T-cell (primary cell): ENCODE results near the gene SLC4A11. TPM values are rescaled to one million over a fixed set of nuclear protein-coding genes. Genes with fewer than 3 reads are reported as not detected.

Experiments
- ATAC-seq, 4 experiments: fragments of 200-7000 bp in 3 of 4; fragments of 150-1000 bp in 1 of 4; cut with Tn5 transposase; replicated peaks in 1 of 4; 1 replicate in 3 of 4; 2 replicates in 1 of 4; pipeline ENCODE4 v1.10.0; 2021; ENCODE audit warnings: moderate library complexity in 3 of 4, mild to moderate bottlenecking in 2 of 4, moderate number of reproducible peaks in 1 of 4
- CTCF ChIA-PET, 2 donors: fragments of 300-600 bp; sonication (Branson Sonifier 250); formaldehyde crosslinking; loops; one replicate each; lab custom pipeline; 2022; ENCODE audit warnings: antibody characterized with exemption in 2 of 2; lab: Charles Lee
- POLR2A ChIA-PET, 2 donors: fragments of 300-600 bp; sonication (Branson Sonifier 250); formaldehyde crosslinking; loops; one replicate each; lab custom pipeline; 2022; ENCODE audit warnings: antibody characterized with exemption in 2 of 2; lab: Charles Lee
- DNase-seq, 35 experiments: peaks; one replicate each; pipeline versions ENCODE4 v3.0.0 to v3.0.0-alpha.2; 2013 to 2023
- H3K27ac ChIP-seq: one replicate; pipeline ENCODE4 v1.5.1; 2013; ENCODE audit warnings: low read length
- H3K27me3 ChIP-seq, 2 experiments: replicated peaks in 1 of 2; 1 replicate in 1 of 2; 2 replicates in 1 of 2; pipeline versions ENCODE4 v1.6.1 to v1.7.0; 2013; ENCODE audit warnings: low read length in 1 of 2, mixed read lengths in 1 of 2; ENCODE audit not compliant: control insufficient read depth in 2 of 2, insufficient read depth in 2 of 2; ENCODE audit errors: extremely low read depth in 1 of 2
- H3K36me3 ChIP-seq, 2 donors: 1 replicate in 1 of 2; 2 replicates in 1 of 2; pipeline versions ENCODE4 v1.6.1 to v1.7.0; 2013; ENCODE audit warnings: low read length in 1 of 2; ENCODE audit not compliant: control insufficient read depth in 2 of 2, insufficient read depth in 1 of 2; ENCODE audit errors: extremely low read depth in 1 of 2
- H3K4me1 ChIP-seq, 2 experiments: 1 replicate in 1 of 2; 2 replicates in 1 of 2; pipeline versions ENCODE4 v1.6.1 to v1.7.0; 2013; ENCODE audit warnings: low read length in 2 of 2, mixed read lengths in 1 of 2; ENCODE audit not compliant: insufficient read depth in 2 of 2, control insufficient read depth in 1 of 2; ENCODE audit errors: extremely low read depth in 1 of 2
- H3K4me3 ChIP-seq, 2 donors: 1 replicate in 1 of 2; 2 replicates in 1 of 2; pipeline versions ENCODE4 v1.5.1 to v1.7.0; 2013; ENCODE audit warnings: mild to moderate bottlenecking in 2 of 2, low read length in 1 of 2, moderate library complexity in 1 of 2; ENCODE audit not compliant: control insufficient read depth in 1 of 2; ENCODE audit errors: extremely low read depth in 1 of 2
- H3K9me3 ChIP-seq: 2 replicates; pipeline ENCODE4 v1.7.0; 2013
- H3K27ac Mint-ChIP-seq, 2 donors: one replicate each; pipeline ENCODE4 v1.8.0; 2020 to 2021; ENCODE audit warnings: mild to moderate bottlenecking in 2 of 2, mixed read lengths in 2 of 2
- H3K27me3 Mint-ChIP-seq, 2 donors: one replicate each; pipeline ENCODE4 v1.8.0; 2021 to 2022; ENCODE audit warnings: mixed read lengths in 2 of 2
- H3K36me3 Mint-ChIP-seq: one replicate; pipeline ENCODE4 v1.8.0; 2021; ENCODE audit warnings: mixed read lengths
- H3K4me1 Mint-ChIP-seq, 3 donors: one replicate each; pipeline ENCODE4 v1.8.0; 2020 to 2022; ENCODE audit warnings: mixed read lengths in 3 of 3, mild to moderate bottlenecking in 1 of 3
- H3K4me3 Mint-ChIP-seq, 3 donors: one replicate each; pipeline ENCODE4 v1.8.0; 2020 to 2022; ENCODE audit warnings: mild to moderate bottlenecking in 3 of 3, mixed read lengths in 3 of 3, moderate library complexity in 3 of 3
- H3K9me3 Mint-ChIP-seq, 3 donors: one replicate each; pipeline ENCODE4 v1.8.0; 2020 to 2022; ENCODE audit warnings: mixed read lengths in 3 of 3
- WGBS: methylation state at CpG from one replicate; pipeline ENCODE4 v1.1.5; 2013; ENCODE audit warnings: missing lambda C conversion rate; ENCODE audit not compliant: insufficient coverage; 5-methylcytosine and 5-hydroxymethylcytosine counted together
- total RNA-seq, 35 experiments: library from RNA in 6 of 35; stranded (reverse) in 6 of 35; fragments of 120-200 nt in 1 of 35; gene quantifications; one replicate each; pipeline versions ENCODE4 v1.2.1 to v1.2.4 and lab custom pipeline; 2013 to 2026

Gene SLC4A11
- total RNA-seq, 5 donors from 2014 or later (not counting 1 experiment from before 2014, with no cell fraction given), result 0.43 to 3.9 (median 1.4) TPM

DNA sequence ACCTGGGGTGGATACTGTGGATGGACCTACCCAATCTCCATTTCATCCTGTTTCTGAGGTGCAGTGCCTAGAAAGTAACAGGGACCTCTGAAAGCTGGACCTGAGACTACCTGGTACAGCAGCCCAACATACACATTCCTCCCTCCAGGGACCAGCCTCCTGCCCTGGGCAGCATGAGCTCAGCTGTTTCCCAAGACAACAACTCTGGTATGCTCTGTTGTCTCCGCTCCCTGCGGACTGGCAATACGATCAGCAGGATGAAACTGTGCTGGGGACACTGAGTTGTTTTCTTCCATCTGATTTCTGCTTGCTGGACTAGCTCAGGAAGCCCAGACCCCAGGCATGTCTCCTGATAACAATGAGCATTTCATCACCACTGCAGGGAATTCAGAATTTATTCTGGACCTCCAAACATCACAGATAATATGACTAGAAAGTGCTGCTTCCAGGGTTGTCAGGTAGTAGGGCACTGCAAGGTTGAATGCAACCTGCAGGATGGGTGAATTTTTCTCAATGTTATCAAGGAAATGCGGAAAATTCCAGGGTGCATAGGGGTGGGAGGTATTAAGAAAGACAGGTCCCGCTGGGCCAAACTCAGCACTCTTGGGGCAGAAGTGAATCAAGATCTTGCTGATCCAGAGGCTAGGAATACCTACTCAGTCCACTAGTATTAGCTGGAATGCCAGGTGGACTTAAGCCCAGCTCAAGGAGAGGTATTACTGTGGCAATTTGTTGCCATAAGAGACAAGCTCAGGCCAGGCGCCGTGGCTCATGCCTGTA lies 38.9 kb upstream of the SLC4A11 start:
- H3K4me1 Mint-ChIP-seq, result no peaks in the 10 kb centered on the region
- H3K9me3 Mint-ChIP-seq, result no peaks in the 10 kb centered on the region
- ChIA-PET CTCF (no interaction called here), POLR2A (no interaction called here)
- no peak overlapping the region for H3K4me3 ChIP-seq
- ATAC-seq (no peak), DNase-seq (no peak)
- no peak overlapping the region for H3K27ac Mint-ChIP-seq
- peaks cover 49% of the 10 kb centered on the region for H3K36me3 Mint-ChIP-seq
- 100% methylated on average over 5 of the region's 7 CpGs for WGBS
- H3K27me3 ChIP-seq, result no peaks in the 10 kb centered on the region
- H3K4me3 Mint-ChIP-seq, result no peak overlapping the region
- H3K27ac ChIP-seq, result no peak overlapping the region
- no peaks in the 10 kb centered on the region for H3K9me3 ChIP-seq
- H3K27me3 Mint-ChIP-seq, result no peaks in the 10 kb centered on the region
- peaks cover 2 to 19% of the 10 kb centered on the region in 2 donors for H3K36me3 ChIP-seq
- no peaks in the 10 kb centered on the region for H3K4me1 ChIP-seq

- no peak for DNase-seq
- ATAC-seq, result no peak
- POLR2A ChIA-PET, result no interaction called here
Measured at GRCh38 chr20:3276680-3277015, 37.7 kb upstream of the SLC4A11 start.

GRCh38 chr20:3275966-3276679 lies 37.1 kb upstream of the SLC4A11 start:
- Mint-ChIP-seq H3K27ac (no peak overlapping the region), H3K27me3 (no peaks in the 10 kb centered on the region), H3K9me3 (no peaks in the 10 kb centered on the region), H3K4me3 (no peak overlapping the region), H3K4me1 (no peaks in the 10 kb centered on the region), H3K36me3 (peaks cover 41% of the 10 kb centered on the region)
- DNase-seq (no peak), ATAC-seq (no peak)
- WGBS, result no CpG with 5 or more reads among the region's 2 CpGs
- H3K4me3 ChIP-seq, result no peak overlapping the region
- peaks cover 2 to 10% of the 10 kb centered on the region in 2 donors for H3K36me3 ChIP-seq
- no peaks in the 10 kb centered on the region for H3K27me3 ChIP-seq
- no peaks in the 10 kb centered on the region for H3K4me1 ChIP-seq
- ChIA-PET CTCF (no interaction called here), POLR2A (no interaction called here)
- no peaks in the 10 kb centered on the region for H3K9me3 ChIP-seq
- no peak overlapping the region for H3K27ac ChIP-seq

More at GRCh38 chr20:3276680-3277015, 37.7 kb upstream of the SLC4A11 start:
- peaks cover 2 to 15% of the 10 kb centered on the region in 2 donors for H3K36me3 ChIP-seq
- peaks cover 45% of the 10 kb centered on the region for H3K36me3 Mint-ChIP-seq
- H3K4me3 ChIP-seq, result no peak overlapping the region
- H3K27ac ChIP-seq, result no peak overlapping the region
- CTCF ChIA-PET, result no interaction called here
- WGBS, result no CpG with 5 or more reads among the region's 1 CpG
- H3K27ac Mint-ChIP-seq, result no peak overlapping the region
- H3K9me3 ChIP-seq, result no peaks in the 10 kb centered on the region
- H3K4me1 ChIP-seq, result no peaks in the 10 kb centered on the region
- no peaks in the 10 kb centered on the region for H3K4me1 Mint-ChIP-seq
- no peak overlapping the region for H3K4me3 Mint-ChIP-seq
- no peaks in the 10 kb centered on the region for H3K9me3 Mint-ChIP-seq
- no peaks in the 10 kb centered on the region for H3K27me3 Mint-ChIP-seq
- no peaks in the 10 kb centered on the region for H3K27me3 ChIP-seq

DNA sequence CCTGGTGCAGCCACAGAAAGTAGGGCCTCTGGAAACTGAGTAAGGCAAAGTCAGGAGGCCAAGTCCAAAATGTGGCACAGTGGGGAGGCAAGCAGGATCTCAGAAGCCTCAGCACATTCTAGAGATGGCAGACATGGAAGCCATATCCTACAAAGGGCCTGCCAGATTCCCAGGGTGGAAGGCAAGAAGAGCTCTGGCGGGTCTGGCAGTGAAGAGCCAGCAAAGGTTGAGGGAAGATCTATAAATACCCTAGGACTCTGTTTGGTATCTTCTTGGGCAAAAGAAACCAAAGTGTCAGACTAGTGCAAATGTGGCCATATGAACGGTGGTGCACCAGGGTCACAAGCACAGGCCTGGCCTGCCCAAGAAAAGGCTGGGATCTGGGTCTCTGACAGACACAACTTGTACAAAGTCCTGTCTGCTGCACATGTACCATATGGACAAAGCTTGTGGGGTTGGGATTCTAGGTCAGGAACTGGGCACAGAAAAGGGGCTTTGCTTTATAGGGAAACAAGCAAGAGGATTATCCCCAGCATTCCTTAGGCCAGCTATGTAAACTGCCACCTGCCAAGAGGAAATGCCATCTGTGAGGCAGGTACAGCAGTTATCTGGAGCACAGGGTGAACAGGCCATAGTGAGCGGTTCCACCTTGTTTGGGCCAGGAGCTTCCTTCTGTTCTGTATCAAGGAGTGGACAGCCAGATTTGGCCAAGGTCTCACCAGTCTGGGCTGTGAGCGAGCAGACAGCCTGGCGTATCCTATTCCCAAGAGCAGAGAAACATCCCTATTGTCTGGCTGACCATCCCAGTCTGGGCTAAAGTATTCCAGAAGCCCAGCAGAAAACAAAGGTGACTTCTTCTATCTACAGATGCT lies 36.3 kb upstream of the SLC4A11 start:
- 100% methylated on average over 4 of the region's 5 CpGs for WGBS
- H3K9me3 ChIP-seq, result no peaks in the 10 kb centered on the region
- Mint-ChIP-seq H3K9me3 (no peaks in the 10 kb centered on the region), H3K27ac (no peak overlapping the region), H3K4me1 (no peaks in the 10 kb centered on the region), H3K4me3 (no peak overlapping the region), H3K36me3 (peaks cover 43% of the 10 kb centered on the region), H3K27me3 (no peaks in the 10 kb centered on the region)
- H3K4me3 ChIP-seq, result no peak overlapping the region
- peaks cover 2 to 12% of the 10 kb centered on the region in 2 donors for H3K36me3 ChIP-seq
- ATAC-seq (no peak), DNase-seq (no peak)
- ChIA-PET POLR2A (no interaction called here), CTCF (no interaction called here)
- H3K27me3 ChIP-seq, result no peaks in the 10 kb centered on the region
- no peak overlapping the region for H3K27ac ChIP-seq
- no peaks in the 10 kb centered on the region for H3K4me1 ChIP-seq

GRCh38 chr20:3273371-3273770 lies 34.4 kb upstream of the SLC4A11 start:
- no peak overlapping the region for H3K27ac Mint-ChIP-seq
- no peaks in the 10 kb centered on the region for H3K4me1 ChIP-seq

DNA sequence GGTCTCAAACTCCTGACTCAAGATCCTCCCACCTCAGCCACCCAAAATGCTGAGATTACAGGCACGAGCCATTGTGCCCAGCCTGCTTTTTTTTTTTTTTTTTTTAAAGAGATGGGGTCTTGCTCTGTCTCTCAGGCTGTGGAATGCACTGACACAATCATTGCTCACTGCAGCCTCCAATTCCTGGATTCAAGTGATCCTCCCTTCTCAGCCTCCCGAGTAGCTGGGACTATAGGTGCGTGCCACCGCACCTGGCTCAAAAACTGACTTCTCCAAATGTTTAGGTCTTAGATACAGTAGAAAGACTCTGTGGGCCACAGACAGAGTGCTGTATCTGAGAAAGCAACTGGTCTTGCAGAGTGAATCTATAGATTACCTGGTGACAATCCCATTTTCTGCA lies 31.1 kb upstream of the SLC4A11 start:
- no peak overlapping the region for H3K27ac Mint-ChIP-seq
- no peak for ATAC-seq
- H3K27me3 Mint-ChIP-seq, result no peaks in the 10 kb centered on the region
- no CpG with 5 or more reads among the region's 4 CpGs for WGBS
- CTCF ChIA-PET, result no interaction called here
- Histone ChIP-seq H3K27me3 (no peaks in the 10 kb centered on the region), H3K4me1 (no peaks in the 10 kb centered on the region), H3K4me3 (no peak overlapping the region), H3K27ac (no peak overlapping the region), H3K9me3 (no peaks in the 10 kb centered on the region), H3K36me3 (peaks cover 0 to 2% of the 10 kb centered on the region in 2 donors)
- DNase-seq, result no peak
- H3K36me3 Mint-ChIP-seq, result peaks cover 25% of the 10 kb centered on the region
- no peaks in the 10 kb centered on the region for H3K4me1 Mint-ChIP-seq
- H3K9me3 Mint-ChIP-seq, result no peaks in the 10 kb centered on the region
- H3K4me3 Mint-ChIP-seq, result no peak overlapping the region
- POLR2A ChIA-PET, result no interaction called here

More at GRCh38 chr20:3273371-3273770, 34.4 kb upstream of the SLC4A11 start:
- Mint-ChIP-seq H3K27me3 (no peaks in the 10 kb centered on the region), H3K9me3 (no peaks in the 10 kb centered on the region), H3K4me3 (no peak overlapping the region), H3K4me1 (no peaks in the 10 kb centered on the region), H3K36me3 (peaks cover 38% of the 10 kb centered on the region)
- Histone ChIP-seq H3K27ac (no peak overlapping the region), H3K27me3 (no peaks in the 10 kb centered on the region), H3K36me3 (peaks cover 2 to 5% of the 10 kb centered on the region in 2 donors), H3K4me3 (no peak overlapping the region), H3K9me3 (no peaks in the 10 kb centered on the region)
- CTCF ChIA-PET, result no interaction called here
- WGBS, result 100% methylated on average over 3 of the region's 4 CpGs
- POLR2A ChIA-PET, result interaction anchor here in 1 of 2 donors (0.6 kb wide), 1 partner anchor 1234 kb away, joined by 3 read pairs; no protein-coding TSS in a partner anchor
- no peak for ATAC-seq
- DNase-seq, result no peak
